A549 (cell line): ENCODE results near the gene SLC7A4. TPM values are rescaled to one million over a fixed set of nuclear protein-coding genes. Genes with fewer than 3 reads are reported as not detected.

Experiments
- ATAC-seq, 2 experiments: fragments of 200-7000 bp in 1 of 2; fragments of >200 bp in 1 of 2; cut with Nextera tagmentation in 1 of 2; cut with Tn5 transposase in 1 of 2; 3 replicates each; pipeline versions ENCODE4 v1.8.0 to v1.9.1; 2018 to 2020; ENCODE audit warnings: mild to moderate bottlenecking in 1 of 2, moderate library complexity in 1 of 2
- CTCF ChIA-PET: fragments of 300-600 bp; sonication (Branson Sonifier 250); formaldehyde crosslinking; extraction: SDS; loops from one replicate; lab custom pipeline; 2021; ENCODE audit warnings: antibody characterized with exemption, inconsistent platforms; lab: Yijun Ruan, JAX
- POLR2A ChIA-PET: fragments of 350-600 bp; formaldehyde crosslinking; extraction: SDS; loops from one replicate; lab custom pipeline; 2021; ENCODE audit warnings: antibody characterized with exemption, inconsistent platforms; lab: Yijun Ruan, JAX
- DNase-seq, 2 experiments: peaks; one replicate each; pipeline versions ENCODE4 v3.0.0 to v3.0.0-alpha.2; 2011 to 2016; ENCODE audit warnings: low read depth in 1 of 2, low spot score in 1 of 2
- FAIRE-seq: peaks from 2 replicates; lab custom pipeline; 2011; peaks lifted over from hg19 to GRCh38; lab: Jason Lieb, UNC
- H3K27ac ChIP-seq, 2 experiments: fragments of >200 bp; sonication (Bioruptor Twin); formaldehyde crosslinking; 3 replicates each; pipeline ENCODE4 v1.5.1; 2016 to 2017
- H3K4me1 ChIP-seq: fragments of >200 bp; sonication (Bioruptor Twin); formaldehyde crosslinking; 3 replicates; pipeline ENCODE4 v1.6.1; 2016
- H3K4me2 ChIP-seq: fragments of >200 bp; sonication (Bioruptor Twin); formaldehyde crosslinking; 3 replicates; pipeline ENCODE4 v1.6.1; 2016
- H3K4me3 ChIP-seq: fragments of >200 bp; sonication (Bioruptor Twin); formaldehyde crosslinking; 3 replicates; pipeline ENCODE4 v1.5.1; 2016
- H3K9me3 ChIP-seq: fragments of >200 bp; sonication (Bioruptor Twin); formaldehyde crosslinking; 3 replicates; pipeline ENCODE4 v1.6.1; 2016
- CBX2 ChIP-seq: fragments of 200-600 bp; sonication (generic); IDR thresholded peaks from 2 replicates; pipeline ENCODE4 v1.6.1; 2016; ENCODE audit warnings: low read depth, mild to moderate bottlenecking, borderline replicate concordance
- EHF ChIP-seq: fragments of 250-450 bp; sonication (Bioruptor Pico); IDR thresholded peaks from 2 replicates; pipeline ENCODE4 v1.5.0; 2020; ENCODE audit warnings: mild to moderate bottlenecking
- ELK1 ChIP-seq: fragments of 150-350 bp; IDR thresholded peaks from 2 replicates; pipeline ENCODE4 v1.6.1; 2014; ENCODE audit warnings: low read depth, mild to moderate bottlenecking, low read length
- EP300 ChIP-seq, 2 experiments: fragments of >200 bp; sonication (Bioruptor Twin); formaldehyde crosslinking; IDR thresholded peaks; 2 replicates in 1 of 2; 3 replicates in 1 of 2; pipeline ENCODE4 v1.6.1; 2016 to 2017
- FOXS1 ChIP-seq: fragments of 250-450 bp; sonication (Bioruptor Pico); IDR thresholded peaks from 2 replicates; pipeline ENCODE4 v1.5.0; 2020; ENCODE audit warnings: mild to moderate bottlenecking, moderate library complexity
- HDAC2 ChIP-seq: fragments of 200-600 bp; sonication (generic); IDR thresholded peaks from 2 replicates; pipeline ENCODE4 v1.6.1; 2016
- HES2 ChIP-seq: fragments of >200 bp; sonication (Bioruptor Twin); formaldehyde crosslinking; IDR thresholded peaks from 2 replicates; pipeline ENCODE4 v1.6.1; 2016
- MAFK ChIP-seq: fragments of 450-650 bp; IDR thresholded peaks from 2 replicates; pipeline ENCODE4 v1.6.1; 2014; ENCODE audit not compliant: partially characterized antibody
- MAZ ChIP-seq: fragments of 150-350 bp; IDR thresholded peaks from 2 replicates; pipeline ENCODE4 v1.6.1; 2014; ENCODE audit warnings: antibody characterized with exemption, low read depth, low read length, borderline replicate concordance
- NPAS2 ChIP-seq: fragments of 250-450 bp; sonication (Bioruptor Pico); IDR thresholded peaks from 2 replicates; pipeline ENCODE4 v1.8.0; 2022; ENCODE audit warnings: mild to moderate bottlenecking, moderate library complexity, borderline replicate concordance
- PBX3 ChIP-seq: IDR thresholded peaks from 2 replicates; pipeline ENCODE4 v1.6.1; 2012
- PHF8 ChIP-seq: fragments of 200-600 bp; sonication (generic); IDR thresholded peaks from 2 replicates; pipeline ENCODE4 v1.6.1; 2016; ENCODE audit warnings: low read depth, mild to moderate bottlenecking, antibody characterized with exemption, moderate library complexity, borderline replicate concordance
- RAD21 ChIP-seq, 2 experiments: fragments of >200 bp in 1 of 2; sonication (Bioruptor Twin) in 1 of 2; formaldehyde crosslinking in 1 of 2; IDR thresholded peaks in 1 of 2; conservative IDR thresholded peaks in 1 of 2; 2 replicates in 1 of 2; 3 replicates in 1 of 2; pipeline ENCODE4 v1.6.1; 2012 to 2018; ENCODE audit warnings: inconsistent platforms in 1 of 2
- RNF2 ChIP-seq: fragments of 200-600 bp; sonication (generic); IDR thresholded peaks from 2 replicates; pipeline ENCODE4 v1.6.1; 2016; ENCODE audit warnings: low read depth, mild to moderate bottlenecking, antibody characterized with exemption, moderate library complexity, borderline replicate concordance
- SMC3 ChIP-seq: fragments of >200 bp; sonication (Bioruptor Twin); formaldehyde crosslinking; IDR thresholded peaks from 3 replicates; pipeline ENCODE4 v1.6.1; 2018; ENCODE audit warnings: inconsistent platforms
- TFCP2L1 ChIP-seq: fragments of 250-450 bp; sonication (Bioruptor Pico); IDR thresholded peaks from 2 replicates; pipeline ENCODE4 v1.5.0; 2021; ENCODE audit warnings: mild to moderate bottlenecking
- ZFP36 ChIP-seq: fragments of 450-650 bp; IDR thresholded peaks from 2 replicates; pipeline ENCODE4 v1.6.1; 2014; ENCODE audit warnings: borderline replicate concordance; ENCODE audit not compliant: partially characterized antibody
- ZNF302 ChIP-seq: fragments of 250-450 bp; sonication (Bioruptor Pico); IDR thresholded peaks from 2 replicates; pipeline ENCODE4 v1.9.0; 2021; ENCODE audit warnings: inconsistent platforms, mild to moderate bottlenecking, moderate library complexity
- ZSCAN20 ChIP-seq: fragments of 250-450 bp; sonication (Bioruptor Pico); IDR thresholded peaks from 2 replicates; pipeline ENCODE4 v1.8.0; 2022; ENCODE audit warnings: mild to moderate bottlenecking, moderate library complexity
- WGBS: methylation state at CpG from one replicate; pipeline ENCODE4 v1.1.6; 2017; ENCODE audit errors: missing lambda C conversion rate; 5-methylcytosine and 5-hydroxymethylcytosine counted together
- polyA plus RNA-seq, 4 experiments: library from polyadenylated mRNA; depleted of rRNA in 3 of 4; stranded (reverse); fragments of >200 nt; fragmentation: RNase III in 1 of 4; extraction: RNeasy Plus Mini Kit Qiagen cat#74134 plus additional on column Dnase treatment in 1 of 4; gene quantifications; 2 replicates in 3 of 4; 3 replicates in 1 of 4; pipeline ENCODE4 v1.2.3, GENCODE V29; 2011 to 2017

The SLC7A4 gene
- polyA plus RNA-seq, 2 of the 4 experiments (the other 2 are of a cell fraction): not detected

GRCh38 chr22:21018314-21018713 lies 14.0 kb downstream of the SLC7A4 start:
- ChIA-PET POLR2A (no interaction called here), CTCF (no interaction called here)
- DNase-seq (no peak), FAIRE-seq (no peak), ATAC-seq (no peak)
- no peaks in the 10 kb centered on the region for H3K9me3 ChIP-seq
- TF ChIP-seq MAFK (no peak), RNF2 (no peak), ZSCAN20 (no peak), FOXS1 (CRISPR knock-in tag) (no peak), ZFP36 (no peak), ZNF302 (CRISPR knock-in tag) (no peak), HES2 (no peak), NPAS2 (no peak), EP300 (IDR thresholded peaks at IDR 0.05) (no peak), SMC3 (no peak), PBX3 (no peak), EHF (CRISPR knock-in tag) (no peak), ELK1 (no peak), RAD21 (conservative IDR thresholded peaks at IDR 0.05 in 1 of 2, IDR thresholded peaks at IDR 0.05 in 1 of 2) (no peak), PHF8 (no peak)
- H3K4me3 ChIP-seq: no peak overlapping the region
- H3K4me2 ChIP-seq: no peak overlapping the region
- H3K4me1 ChIP-seq: peaks cover 18% of the 10 kb centered on the region
- H3K27ac ChIP-seq: no peak overlapping the region
- 85% methylated on average over 4 of the region's 4 CpGs for whole genome bisulfite sequencing

GRCh38 chr22:21016644-21017420 lies 15.5 kb downstream of the SLC7A4 start:
- no peak for ATAC-seq
- POLR2A ChIA-PET: interaction anchor here (1.0 kb wide), 1 partner anchor 35 kb away, joined by 3 read pairs; the partner anchor contains the start of gene LZTR1
- TF ChIP-seq ZFP36 (no peak), HDAC2 (no peak)
- no peak overlapping the region for H3K4me2 ChIP-seq
- H3K4me1 ChIP-seq: peaks cover 18% of the 10 kb centered on the region
- CTCF ChIA-PET: no interaction called here
- FAIRE-seq: no peak
- no peaks in the 10 kb centered on the region for H3K9me3 ChIP-seq
- no peak overlapping the region for H3K4me3 ChIP-seq
- H3K27ac ChIP-seq: no peak overlapping the region
- whole genome bisulfite sequencing: 79% methylated on average over 10 of the region's 13 CpGs
- DNase-seq: no peak

- CTCF ChIA-PET: interaction anchor here (0.7 to 1.4 kb wide), 4 partner anchors 48 to 89 kb away, joined by 3 to 4 read pairs (median 3); no protein-coding TSS in a partner anchor
- H3K4me2 ChIP-seq: peak overlapping the region; percentile 98
- POLR2A ChIA-PET: interaction anchor here (2.6 kb wide), 1 partner anchor 14 kb away, joined by 8 read pairs; the partner anchor contains the start of gene THAP7
- H3K4me1 ChIP-seq: peaks cover 18% of the 10 kb centered on the region
- 89% methylated on average over 8 of the region's 10 CpGs for WGBS
- peak overlapping the region; percentile 68 to 80; a peak in 5 of 6 replicates for H3K27ac ChIP-seq
- TF ChIP-seq TFCP2L1 (CRISPR knock-in tag) (no peak), CBX2 (no peak), MAZ (no peak)
- TF ChIP-seq, all 56 proteins: peak for 0
- FAIRE-seq (no peak), ATAC-seq (no peak), DNase-seq (no peak)
- Histone ChIP-seq H3K4me3 (no peak overlapping the region), H3K9me3 (no peaks in the 10 kb centered on the region)
These were observed 16.8 kb downstream of the SLC7A4 start for GRCh38 chr22:21015466-21016006.
